ENCODE measurements around the gene KRT85.

KRT85 gene

GRCh38 chr12:52344111-52344510, 23.2 kb downstream of the KRT85 start:
- Histone ChIP-seq H3K9me3 (ENCODE audit: control insufficient read depth, insufficient read depth, low read depth, low read length) (no peaks in the 10 kb centered on the region), H3K36me3 (ENCODE audit: control insufficient read depth in 2 of 2, insufficient read depth in 1 of 2, low read length in 2 of 2) (no peaks in the 10 kb centered on the region), H3K4me1 (ENCODE audit: control insufficient read depth, insufficient read depth, low read length) (peaks cover under 1% of the 10 kb centered on the region; the same call in 1 of the 2 replicates), H3K27ac (ENCODE audit: extremely low read depth, low read depth, low read length) (no peak overlapping the region), H3K4me3 (ENCODE audit: low read depth, low read length) (no peak overlapping the region)
- ChIA-PET POLR2A (interaction anchor here (1.1 kb wide), 1 partner anchor 17 kb away, joined by 4 read pairs; no protein-coding TSS in a partner anchor), CTCF (interaction anchor here (0.7 to 1.9 kb wide), 5 partner anchors 18 to 530 kb away, joined by 3 to 8 read pairs (median 5); no protein-coding TSS in a partner anchor)
- no peak for TF ChIP-seq ZNF658 (tag by site-specific recombination; IDR thresholded peaks at IDR 0.05)
- TF ChIP-seq ZNF768 (tag by site-specific recombination; IDR thresholded peaks at IDR 0.05) = no peak
- TF ChIP-seq AEBP2 (tag by site-specific recombination; IDR thresholded peaks at IDR 0.05; ENCODE audit: borderline replicate concordance) = no peak
- no peak for TF ChIP-seq HOXD13 (CRISPR knock-in tag; IDR thresholded peaks at IDR 0.05; ENCODE audit: borderline replicate concordance)
- TF ChIP-seq KLF8 (tag by site-specific recombination; IDR thresholded peaks at IDR 0.05) = no peak
- TF ChIP-seq, protein P1, sequence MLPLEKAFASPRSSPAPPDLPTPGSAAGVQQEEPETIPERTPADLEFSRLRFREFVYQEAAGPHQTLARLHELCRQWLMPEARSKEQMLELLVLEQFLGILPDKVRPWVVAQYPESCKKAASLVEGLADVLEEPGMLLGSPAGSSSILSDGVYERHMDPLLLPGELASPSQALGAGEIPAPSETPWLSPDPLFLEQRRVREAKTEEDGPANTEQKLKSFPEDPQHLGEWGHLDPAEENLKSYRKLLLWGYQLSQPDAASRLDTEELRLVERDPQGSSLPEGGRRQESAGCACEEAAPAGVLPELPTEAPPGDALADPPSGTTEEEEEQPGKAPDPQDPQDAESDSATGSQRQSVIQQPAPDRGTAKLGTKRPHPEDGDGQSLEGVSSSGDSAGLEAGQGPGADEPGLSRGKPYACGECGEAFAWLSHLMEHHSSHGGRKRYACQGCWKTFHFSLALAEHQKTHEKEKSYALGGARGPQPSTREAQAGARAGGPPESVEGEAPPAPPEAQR (tag by site-specific recombination; IDR thresholded peaks at IDR 0.05) = no peak
- TF ChIP-seq ZNF114 (tag by site-specific recombination; IDR thresholded peaks at IDR 0.05) = no peak
- no peak for TF ChIP-seq YY2 (tag by site-specific recombination; IDR thresholded peaks at IDR 0.05)
- TF ChIP-seq ZNF24 (tag by site-specific recombination; IDR thresholded peaks at IDR 0.05) = no peak
- no peak for TF ChIP-seq ZNF677 (tag by site-specific recombination; IDR thresholded peaks at IDR 0.05)
- TF ChIP-seq, protein P2, sequence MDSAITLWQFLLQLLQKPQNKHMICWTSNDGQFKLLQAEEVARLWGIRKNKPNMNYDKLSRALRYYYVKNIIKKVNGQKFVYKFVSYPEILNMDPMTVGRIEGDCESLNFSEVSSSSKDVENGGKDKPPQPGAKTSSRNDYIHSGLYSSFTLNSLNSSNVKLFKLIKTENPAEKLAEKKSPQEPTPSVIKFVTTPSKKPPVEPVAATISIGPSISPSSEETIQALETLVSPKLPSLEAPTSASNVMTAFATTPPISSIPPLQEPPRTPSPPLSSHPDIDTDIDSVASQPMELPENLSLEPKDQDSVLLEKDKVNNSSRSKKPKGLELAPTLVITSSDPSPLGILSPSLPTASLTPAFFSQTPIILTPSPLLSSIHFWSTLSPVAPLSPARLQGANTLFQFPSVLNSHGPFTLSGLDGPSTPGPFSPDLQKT (IDR thresholded peaks at IDR 0.05; ENCODE audit: borderline replicate concordance, low read depth, low read length) = no peak
- TF ChIP-seq SP2 (tag by site-specific recombination; IDR thresholded peaks at IDR 0.05) = no peak
- TF ChIP-seq ZNF354C (tag by site-specific recombination; IDR thresholded peaks at IDR 0.05; ENCODE audit: borderline replicate concordance, low read depth) = no peak
- TF ChIP-seq ZNF621 (tag by site-specific recombination; IDR thresholded peaks at IDR 0.05) = no peak
- TF ChIP-seq PBX3 (CRISPR knock-in tag; IDR thresholded peaks at IDR 0.05) = no peak
- no peak for TF ChIP-seq TRIM28 (IDR thresholded peaks at IDR 0.05; ENCODE audit: borderline replicate concordance, low read length)
- no peak for TF ChIP-seq OVOL3 (tag by site-specific recombination; IDR thresholded peaks at IDR 0.05)
- no peak for TF ChIP-seq ZNF792 (tag by site-specific recombination; IDR thresholded peaks at IDR 0.05)

DNA sequence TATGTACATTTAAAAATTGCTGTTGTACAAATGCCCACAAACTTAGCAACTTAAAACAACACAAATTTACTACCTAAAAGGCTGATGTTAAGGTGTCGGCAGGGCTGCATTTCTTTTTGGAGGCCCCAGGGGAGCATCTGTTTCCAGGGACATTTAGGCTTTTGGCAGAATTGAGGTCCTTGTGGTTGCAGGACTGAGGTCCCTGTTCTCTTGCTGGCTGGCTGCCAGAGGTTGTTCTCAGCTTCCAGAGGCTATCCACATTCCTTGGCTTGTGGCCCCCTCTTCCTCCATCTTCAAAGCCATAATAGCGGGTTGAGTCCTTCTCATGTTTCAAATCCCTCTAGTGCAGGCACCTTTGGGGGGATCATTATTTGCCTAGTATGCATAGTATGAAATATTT, 23.7 kb downstream of the KRT85 start:
- ChIA-PET CTCF (interaction anchor here (1.9 kb wide), 1 partner anchor 18 kb away, joined by 5 read pairs; no protein-coding TSS in a partner anchor), POLR2A (interaction anchor here (1.1 kb wide), 1 partner anchor 16 kb away, joined by 4 read pairs; no protein-coding TSS in a partner anchor)
- H3K9me3 ChIP-seq (ENCODE audit: control insufficient read depth, insufficient read depth, low read depth, low read length) = no peaks in the 10 kb centered on the region
- TF ChIP-seq SETDB1 (IDR thresholded peaks at IDR 0.05; ENCODE audit: insufficient read length, low read length) = peak; percentile 40
- no peak for TF ChIP-seq ZNF280C (tag by site-specific recombination; IDR thresholded peaks at IDR 0.05)
- H3K27ac ChIP-seq (ENCODE audit: extremely low read depth, low read depth, low read length) = no peak overlapping the region
- no peaks in the 10 kb centered on the region for H3K4me1 ChIP-seq (ENCODE audit: control insufficient read depth, insufficient read depth, low read length)
- no peak overlapping the region for H3K4me3 ChIP-seq (ENCODE audit: low read depth, low read length)
- no peaks in the 10 kb centered on the region for H3K36me3 ChIP-seq (ENCODE audit: control insufficient read depth in 2 of 2, insufficient read depth in 1 of 2, low read length in 2 of 2)
